Anterior cingulate cortex (tissue), 58 donors: ENCODE data around the gene RGS9.

Experiments
- DNase-seq, 58 donors: peaks; one replicate each; lab custom pipeline; 2025; lab: John Stamatoyannopoulos, UW

The RGS9 gene

DNA sequence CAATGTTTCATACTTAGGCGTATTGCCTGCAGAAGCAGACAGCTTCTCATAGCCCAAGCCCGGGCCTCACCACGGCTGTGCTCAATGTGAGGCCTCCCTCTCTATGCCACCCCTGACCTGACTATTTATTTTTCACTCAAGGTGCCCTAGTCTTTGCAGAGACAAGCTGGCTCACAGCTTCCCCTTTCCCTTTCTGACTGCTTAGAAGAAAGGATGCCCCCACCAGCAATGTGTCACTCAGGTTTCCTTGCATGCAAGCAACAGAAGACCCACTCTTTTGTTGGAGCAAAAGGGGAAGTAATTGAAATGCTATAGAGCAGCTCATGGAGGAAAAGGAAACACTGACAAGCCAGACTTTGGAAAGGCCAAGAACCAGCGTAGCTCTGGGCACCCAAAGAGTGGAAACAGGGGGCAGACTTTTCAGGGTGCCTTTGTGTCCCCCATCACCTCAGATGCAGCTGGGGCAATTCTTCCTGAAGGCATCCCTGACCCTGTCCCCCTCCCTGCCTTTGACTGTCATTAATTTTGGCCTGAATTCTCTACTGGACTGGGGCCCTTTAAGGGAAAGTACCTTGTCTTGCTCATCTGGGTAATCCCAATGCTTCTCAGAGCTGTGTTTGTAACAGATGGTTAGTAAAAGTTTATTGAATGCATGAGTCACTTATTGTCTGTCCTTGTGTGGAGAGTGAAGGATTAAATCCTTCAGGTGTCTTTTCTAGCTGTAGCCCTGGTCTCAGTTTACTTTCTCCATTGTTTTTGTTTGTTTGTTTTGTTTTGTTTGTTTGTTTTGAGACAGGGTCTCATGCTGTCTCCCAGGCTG, 17.8 kb downstream of the RGS9 start:
- no peak for DNase-seq

- no peak for DNase-seq
These were observed 18.5 kb downstream of the RGS9 start for GRCh38 chr17:65155622-65156021.

- no peak for DNase-seq
These were observed 19.1 kb downstream of the RGS9 start for GRCh38 chr17:65156185-65156834.

DNA sequence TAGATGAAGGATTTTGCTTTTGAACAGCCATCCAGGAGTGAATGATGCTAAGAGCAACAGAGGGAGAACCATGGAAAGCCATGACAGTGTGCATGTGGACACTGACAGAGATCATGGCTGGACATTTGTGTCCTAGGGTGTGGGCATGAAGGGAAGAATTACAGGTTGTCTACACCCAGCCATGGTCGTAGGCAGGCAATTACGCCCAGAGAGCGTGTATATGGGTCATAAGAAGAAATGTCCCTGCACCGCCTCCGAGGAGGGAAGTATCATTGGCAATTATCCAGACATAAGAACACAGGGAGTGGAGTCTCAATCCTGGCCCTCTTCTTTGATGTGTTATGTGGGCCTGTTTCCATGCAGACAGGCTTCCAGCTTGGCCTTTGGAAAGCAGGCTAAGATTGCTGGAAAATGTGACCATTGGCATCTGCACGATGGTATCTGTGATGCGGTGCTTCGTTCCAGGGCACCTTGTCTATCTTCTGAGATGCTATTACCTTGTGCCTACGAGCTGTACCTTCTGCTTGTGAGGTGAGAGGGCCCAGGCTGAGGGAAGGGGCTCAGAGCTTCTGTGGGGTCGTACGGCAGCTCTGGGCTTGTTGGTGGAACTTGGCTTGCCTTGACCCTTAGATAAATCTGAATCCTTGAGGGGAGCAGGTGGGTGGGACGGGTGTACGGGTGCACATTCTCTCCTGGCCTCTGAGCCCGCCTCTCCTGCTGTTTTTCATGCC, 19.8 kb downstream of the RGS9 start:
- no peak for DNase-seq

- DNase-seq: no peak
These were observed 20.9 kb downstream of the RGS9 start for GRCh38 chr17:65158041-65158440.

- DNase-seq: no peak
These were observed 21.5 kb downstream of the RGS9 start for GRCh38 chr17:65158622-65159021.

- no peak for DNase-seq
These were observed 23.3 kb downstream of the RGS9 start for GRCh38 chr17:65160516-65160915.

- DNase-seq: no peak
These were observed 26.9 kb downstream of the RGS9 start for GRCh38 chr17:65163990-65164495.

- no peak for DNase-seq
These were observed 29.6 kb downstream of the RGS9 start for GRCh38 chr17:65166787-65167186.

- no peak for DNase-seq
These were observed 30.4 kb downstream of the RGS9 start for GRCh38 chr17:65167566-65167965.

DNA sequence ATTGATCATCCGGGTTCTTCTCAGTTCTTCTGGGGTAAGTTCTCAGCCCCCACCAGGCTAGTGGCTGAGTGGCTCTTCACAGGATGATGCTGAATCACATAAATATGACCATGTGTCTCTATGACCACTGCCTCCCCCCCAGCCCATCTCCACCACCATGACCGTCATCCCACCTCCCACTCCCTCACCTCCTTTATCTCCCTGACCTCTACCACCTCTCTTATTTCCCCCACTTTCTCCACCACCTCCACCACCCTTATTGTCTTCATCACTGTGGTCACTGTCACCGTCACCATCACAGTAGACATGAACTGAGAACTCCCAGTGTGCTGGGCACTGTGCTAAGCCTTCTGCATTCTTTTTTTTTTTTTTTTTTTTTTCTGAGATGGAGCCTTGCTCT, 32.5 kb downstream of the RGS9 start:
- no peak for DNase-seq

DNA sequence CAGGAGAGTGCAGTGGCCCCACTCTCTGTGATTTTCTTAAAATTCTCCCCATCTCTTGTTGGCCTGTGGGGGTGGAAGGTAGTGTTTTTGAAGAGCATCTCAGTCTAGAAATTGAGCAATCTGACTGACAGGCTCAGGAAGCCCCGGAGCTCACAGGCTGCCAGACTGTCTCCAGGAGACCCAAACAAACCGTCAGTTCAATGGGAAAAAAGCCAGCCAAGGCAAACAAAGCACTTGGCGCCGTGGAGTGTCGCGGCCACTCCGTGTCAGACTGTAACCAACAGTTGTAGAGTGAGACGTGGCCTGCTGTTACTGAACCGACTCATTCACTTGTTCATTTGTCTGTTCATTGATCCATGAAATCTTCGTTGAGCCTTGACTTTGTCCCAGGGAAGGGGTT, 33.7 kb downstream of the RGS9 start:
- peak in 3 of 58 donors; percentile 6 to 9 (median 9) for DNase-seq

DNA sequence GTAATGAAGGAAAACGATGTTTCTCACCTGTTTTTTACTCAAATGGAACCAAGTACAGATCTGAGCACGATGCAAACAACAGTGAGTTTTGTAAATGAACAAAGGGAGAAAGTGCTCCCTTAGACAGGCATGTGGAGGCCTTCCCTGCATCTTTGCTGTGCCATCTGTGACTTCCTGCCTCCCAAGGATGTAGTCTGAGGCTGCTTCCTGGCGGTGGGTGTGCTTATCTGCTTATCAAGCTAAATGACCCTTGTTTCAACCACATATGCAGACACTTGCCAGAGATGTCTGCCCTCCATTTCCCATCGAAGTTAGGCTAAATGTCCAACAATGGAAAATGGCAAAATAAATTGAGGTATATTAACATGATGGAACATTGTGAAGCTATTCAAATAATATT, 34.6 kb downstream of the RGS9 start:
- no peak for DNase-seq

DNA sequence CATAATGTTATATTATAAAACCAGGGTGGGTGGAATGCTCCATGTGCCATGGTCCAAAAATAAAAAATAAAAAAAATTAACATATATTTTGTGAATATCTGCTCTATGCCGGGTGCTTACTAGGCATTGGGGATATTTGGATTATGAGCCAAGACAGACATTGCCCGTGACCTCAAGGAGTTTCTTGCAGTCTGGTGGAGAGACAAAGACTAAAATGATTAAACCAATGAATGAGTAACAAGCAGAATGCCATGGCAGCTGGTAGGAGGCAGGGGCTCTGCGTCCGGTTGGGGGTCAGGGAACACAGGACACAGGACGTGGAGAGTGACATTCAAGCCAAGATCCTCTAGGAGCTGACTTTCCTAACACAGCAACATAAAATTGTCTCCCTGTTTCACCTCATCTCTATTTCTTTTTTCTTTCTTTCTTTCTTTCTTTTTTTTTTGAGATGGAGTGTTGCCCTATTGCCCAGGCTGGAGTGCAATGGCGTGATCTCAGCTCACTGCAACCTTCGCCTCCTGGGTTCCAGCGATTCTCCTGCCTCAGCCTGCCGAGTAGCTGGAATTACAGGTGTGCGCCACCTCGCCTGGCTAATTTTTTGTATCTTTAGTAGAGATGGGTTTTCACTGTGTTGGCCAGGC, 35.4 kb downstream of the RGS9 start:
- DNase-seq: no peak

- DNase-seq: peak in 1 of 58 donors; percentile 9
These were observed 36.2 kb downstream of the RGS9 start for GRCh38 chr17:65173284-65173793.

- DNase-seq: no peak
These were observed 37.0 kb downstream of the RGS9 start for GRCh38 chr17:65173976-65174683.

DNA sequence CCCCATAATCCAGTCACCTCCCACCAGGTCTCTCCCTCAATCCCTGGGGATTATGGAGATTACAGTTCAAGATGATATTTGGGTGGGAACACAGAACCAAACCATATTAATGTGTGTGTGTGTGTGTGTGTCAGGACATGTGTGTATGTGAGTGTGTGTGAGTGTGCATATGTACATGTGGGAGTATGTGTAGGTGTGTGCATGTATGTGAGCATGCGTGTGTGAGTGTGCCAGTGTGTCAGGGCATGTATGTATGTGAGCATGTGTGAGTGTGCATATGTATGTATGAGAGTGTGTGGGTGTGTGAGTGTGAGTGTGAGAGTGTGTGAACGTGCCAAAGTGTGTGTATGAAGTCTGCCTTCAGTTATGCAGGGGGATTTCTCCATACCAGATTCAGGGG, 37.8 kb downstream of the RGS9 start:
- no peak for DNase-seq

DNA sequence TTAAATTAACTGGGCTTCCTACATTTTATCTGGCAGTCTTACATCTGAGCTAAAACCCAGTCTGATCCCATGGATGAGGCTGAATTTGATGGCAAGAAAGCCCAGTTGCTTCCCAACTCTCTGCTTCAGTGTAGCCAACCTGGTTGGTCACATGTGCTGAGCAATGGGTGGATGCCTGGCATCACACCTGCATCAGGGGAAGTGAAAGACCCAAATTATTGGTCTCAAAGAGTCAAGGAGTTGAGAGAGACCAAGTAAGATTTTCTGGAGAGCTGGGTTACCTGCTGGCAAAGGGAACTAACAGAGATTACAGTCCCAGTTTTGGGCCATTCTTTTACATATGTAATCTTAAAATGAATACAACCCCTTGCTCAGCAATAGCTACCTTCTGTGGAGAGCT, 38.8 kb downstream of the RGS9 start:
- no peak for DNase-seq

DNA sequence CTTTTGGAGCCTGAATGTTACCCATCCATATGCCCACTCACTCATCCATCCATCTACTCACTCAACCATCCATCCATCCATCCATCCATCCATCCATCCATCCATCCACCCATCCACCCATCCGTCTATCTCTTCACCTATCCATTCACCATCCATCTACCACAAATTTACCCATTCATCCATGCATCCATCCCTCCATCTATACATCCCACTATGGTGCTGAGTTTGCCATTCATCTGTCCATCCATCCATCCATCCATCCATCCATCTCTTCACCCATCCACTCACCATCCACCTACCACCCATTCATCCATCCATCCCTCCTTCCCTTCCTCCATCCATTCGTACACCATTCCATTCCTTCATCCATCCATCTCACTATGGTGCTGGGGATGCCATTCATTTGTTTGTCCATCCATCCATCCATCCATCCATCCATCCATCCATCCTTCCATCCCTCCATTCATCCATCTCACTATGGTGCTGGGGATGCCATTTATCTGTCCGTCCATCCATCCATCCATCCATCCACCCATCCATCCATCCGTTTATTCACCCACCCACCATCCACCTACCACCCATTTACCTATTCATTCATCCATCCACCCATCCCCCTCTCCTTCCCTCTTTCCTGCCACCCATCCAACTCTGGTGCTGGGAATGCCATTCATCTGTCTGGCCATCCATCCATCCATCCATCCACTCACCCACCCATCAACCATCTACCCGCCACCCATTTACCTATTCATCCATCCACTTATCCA, 39.7 kb downstream of the RGS9 start:
- no peak for DNase-seq
